ENCODE results near the gene SAMD4A. TPM values are rescaled to one million over a fixed set of nuclear protein-coding genes. Genes with fewer than 3 reads are reported as not detected.

SAMD4A gene
- total RNA-seq, 1 experiment from 2014 or later: 26.5 TPM

- Histone ChIP-seq H3K4me3 (ENCODE audit: low read depth, low read length, poor library complexity, severe bottlenecking) (no peak overlapping the region), H3K4me1 (ENCODE audit: insufficient read depth, low read length, poor library complexity, severe bottlenecking) (peaks cover 11% of the 10 kb centered on the region), H3K27ac (ENCODE audit: low read depth, low read length, poor library complexity, severe bottlenecking) (no peak overlapping the region), H3K36me3 (ENCODE audit: insufficient read depth, low read length, poor library complexity, severe bottlenecking) (no peaks in the 10 kb centered on the region), H3K9me3 (ENCODE audit: low read depth, low read length, poor library complexity, severe bottlenecking) (no peaks in the 10 kb centered on the region), H3K27me3 (replicated peaks; ENCODE audit: insufficient read depth, low read depth, low read length, poor library complexity) (no peaks in the 10 kb centered on the region)
- BruUV-seq (replicated peaks): no TSS peak
- CTCF ChIA-PET: no interaction called here
- DNase-seq (ENCODE audit: low spot score): no peak
- POLR2A ChIA-PET (ENCODE audit: low non-redundant PET): no interaction called here
- TF ChIP-seq, protein P1, sequence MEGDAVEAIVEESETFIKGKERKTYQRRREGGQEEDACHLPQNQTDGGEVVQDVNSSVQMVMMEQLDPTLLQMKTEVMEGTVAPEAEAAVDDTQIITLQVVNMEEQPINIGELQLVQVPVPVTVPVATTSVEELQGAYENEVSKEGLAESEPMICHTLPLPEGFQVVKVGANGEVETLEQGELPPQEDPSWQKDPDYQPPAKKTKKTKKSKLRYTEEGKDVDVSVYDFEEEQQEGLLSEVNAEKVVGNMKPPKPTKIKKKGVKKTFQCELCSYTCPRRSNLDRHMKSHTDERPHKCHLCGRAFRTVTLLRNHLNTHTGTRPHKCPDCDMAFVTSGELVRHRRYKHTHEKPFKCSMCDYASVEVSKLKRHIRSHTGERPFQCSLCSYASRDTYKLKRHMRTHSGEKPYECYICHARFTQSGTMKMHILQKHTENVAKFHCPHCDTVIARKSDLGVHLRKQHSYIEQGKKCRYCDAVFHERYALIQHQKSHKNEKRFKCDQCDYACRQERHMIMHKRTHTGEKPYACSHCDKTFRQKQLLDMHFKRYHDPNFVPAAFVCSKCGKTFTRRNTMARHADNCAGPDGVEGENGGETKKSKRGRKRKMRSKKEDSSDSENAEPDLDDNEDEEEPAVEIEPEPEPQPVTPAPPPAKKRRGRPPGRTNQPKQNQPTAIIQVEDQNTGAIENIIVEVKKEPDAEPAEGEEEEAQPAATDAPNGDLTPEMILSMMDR (conservative IDR thresholded peaks at IDR 0.05; ENCODE audit: low read depth, low read length): no peak
- no peak for TF ChIP-seq EZH2 (IDR thresholded peaks at IDR 0.05; ENCODE audit: borderline replicate concordance, low read depth, low read length, poor library complexity, severe bottlenecking)
- intact Hi-C loops (cut with micrococcal nuclease; ENCODE audit: unreplicated experiment): no loop called here
These were observed 100.3 kb downstream of the SAMD4A start for GRCh38 chr14:54667026-54667744.

GRCh38 chr14:54667764-54668163 lies 100.8 kb downstream of the SAMD4A start:
- Histone ChIP-seq H3K4me1 (ENCODE audit: insufficient read depth, low read length, poor library complexity, severe bottlenecking) (peaks cover 11% of the 10 kb centered on the region), H3K9me3 (ENCODE audit: low read depth, low read length, poor library complexity, severe bottlenecking) (no peaks in the 10 kb centered on the region), H3K27me3 (replicated peaks; ENCODE audit: insufficient read depth, low read depth, low read length, poor library complexity) (no peaks in the 10 kb centered on the region), H3K36me3 (ENCODE audit: insufficient read depth, low read length, poor library complexity, severe bottlenecking) (no peaks in the 10 kb centered on the region), H3K27ac (ENCODE audit: low read depth, low read length, poor library complexity, severe bottlenecking) (no peak overlapping the region), H3K4me3 (ENCODE audit: low read depth, low read length, poor library complexity, severe bottlenecking) (no peak overlapping the region)
- intact Hi-C loops (cut with micrococcal nuclease; ENCODE audit: unreplicated experiment): no loop called here
- BruUV-seq (replicated peaks): no TSS peak
- ChIA-PET CTCF (no interaction called here), POLR2A (ENCODE audit: low non-redundant PET) (no interaction called here)
- no peak for DNase-seq (ENCODE audit: low spot score)
- TF ChIP-seq, protein P1 (conservative IDR thresholded peaks at IDR 0.05; ENCODE audit: low read depth, low read length): no peak

GRCh38 chr14:54669721-54670561 lies 103.0 kb downstream of the SAMD4A start:
- no TSS peak for BruUV-seq (replicated peaks)
- no peak for TF ChIP-seq EZH2 (IDR thresholded peaks at IDR 0.05; ENCODE audit: borderline replicate concordance, low read depth, low read length, poor library complexity, severe bottlenecking)
- TF ChIP-seq, protein P1 (conservative IDR thresholded peaks at IDR 0.05; ENCODE audit: low read depth, low read length): no peak
- Histone ChIP-seq H3K27me3 (replicated peaks; ENCODE audit: insufficient read depth, low read depth, low read length, poor library complexity) (no peaks in the 10 kb centered on the region), H3K4me1 (ENCODE audit: insufficient read depth, low read length, poor library complexity, severe bottlenecking) (peaks cover 28% of the 10 kb centered on the region), H3K36me3 (ENCODE audit: insufficient read depth, low read length, poor library complexity, severe bottlenecking) (no peaks in the 10 kb centered on the region), H3K9me3 (ENCODE audit: low read depth, low read length, poor library complexity, severe bottlenecking) (no peaks in the 10 kb centered on the region), H3K4me3 (ENCODE audit: low read depth, low read length, poor library complexity, severe bottlenecking) (no peak overlapping the region), H3K27ac (ENCODE audit: low read depth, low read length, poor library complexity, severe bottlenecking) (no peak overlapping the region)
- ChIA-PET POLR2A (ENCODE audit: low non-redundant PET) (no interaction called here), CTCF (interaction anchor here (1.2 kb wide), 1 partner anchor 14 kb away, joined by 3 read pairs; no protein-coding TSS in a partner anchor)
- peak; percentile 67 for DNase-seq (ENCODE audit: low spot score)
- intact Hi-C loops (cut with micrococcal nuclease; ENCODE audit: unreplicated experiment): no loop called here
